H1 (cell line): ENCODE measurements around the gene NPBWR2. TPM values are rescaled to one million over a fixed set of nuclear protein-coding genes. Genes with fewer than 3 reads are reported as not detected.

Source experiments
- CTCF ChIA-PET: fragments of 300-600 bp; sonication (Branson Sonifier 250); formaldehyde crosslinking; loops from one replicate; lab custom pipeline; 2021; ENCODE audit not compliant: partially characterized antibody; lab: Charles Lee
- POLR2A ChIA-PET: fragments of 300-600 bp; sonication (Branson Sonifier 250); formaldehyde crosslinking; loops from one replicate; lab custom pipeline; 2021; ENCODE audit warnings: inconsistent platforms; ENCODE audit not compliant: partially characterized antibody; lab: Charles Lee
- DNase-seq, 2 experiments: peaks; one replicate each; pipeline versions ENCODE4 v3.0.0 to v3.0.0-alpha.2; 2010 to 2022; ENCODE audit warnings: low spot score in 2 of 2, low read depth in 1 of 2, mixed read lengths in 1 of 2
- FAIRE-seq: peaks from 2 replicates; lab custom pipeline; 2011; peaks lifted over from hg19 to GRCh38; lab: Jason Lieb, UNC
- H2AFZ ChIP-seq: 2 replicates; pipeline ENCODE4 v1.8.1; 2012; ENCODE audit warnings: low read length, inconsistent platforms
- H2AK5ac ChIP-seq: 2 replicates; pipeline ENCODE4 v1.6.1; 2013; ENCODE audit warnings: low read depth, low read length
- H2BK120ac ChIP-seq: replicated peaks from 2 replicates; pipeline ENCODE3; 2013; ENCODE audit warnings: low read depth, low read length, inconsistent platforms
- H2BK12ac ChIP-seq: 2 replicates; pipeline ENCODE4 v1.6.1; 2013; ENCODE audit warnings: low read depth, low read length
- H2BK15ac ChIP-seq: 2 replicates; pipeline ENCODE4 v1.6.1; 2013; ENCODE audit warnings: low read length
- H2BK20ac ChIP-seq: 2 replicates; pipeline ENCODE4 v1.6.1; 2013; ENCODE audit warnings: low read length
- H2BK5ac ChIP-seq: 2 replicates; pipeline ENCODE4 v1.6.1; 2013; ENCODE audit warnings: low read depth, low read length
- H3K14ac ChIP-seq: 2 replicates; pipeline ENCODE4 v1.6.1; 2013; ENCODE audit warnings: inconsistent platforms; ENCODE audit not compliant: insufficient read length
- H3K18ac ChIP-seq: 2 replicates; pipeline ENCODE4 v1.6.1; 2013; ENCODE audit warnings: low read length; ENCODE audit errors: extremely low read depth
- H3K23ac ChIP-seq: 2 replicates; pipeline ENCODE4 v1.6.1; 2013; ENCODE audit warnings: inconsistent platforms; ENCODE audit not compliant: insufficient read length
- H3K23me2 ChIP-seq: 2 replicates; pipeline ENCODE4 v1.6.1; 2013; ENCODE audit warnings: low read depth, low read length
- H3K27ac ChIP-seq: 2 replicates; pipeline ENCODE4 v1.6.1; 2011; ENCODE audit warnings: low read depth, low read length, inconsistent platforms
- H3K27me3 ChIP-seq, 4 experiments: replicated peaks in 1 of 4; 1 replicate in 1 of 4; 2 replicates in 3 of 4; pipeline versions ENCODE4 v1.6.1 to v1.8.1; 2011 to 2013; ENCODE audit warnings: low read length in 3 of 4, mild to moderate bottlenecking in 3 of 4, inconsistent platforms in 2 of 4, mixed read lengths in 2 of 4, moderate library complexity in 1 of 4; ENCODE audit not compliant: control insufficient read depth in 3 of 4, insufficient read depth in 3 of 4; ENCODE audit errors: extremely low read depth in 1 of 4
- H3K36me3 ChIP-seq, 4 experiments: 2 replicates each; pipeline versions ENCODE4 v1.6.1 to v1.8.1; 2011 to 2013; ENCODE audit warnings: mild to moderate bottlenecking in 4 of 4, low read length in 3 of 4, moderate library complexity in 2 of 4, control low read depth in 1 of 4, inconsistent platforms in 1 of 4; ENCODE audit not compliant: insufficient read depth in 4 of 4, control insufficient read depth in 2 of 4
- H3K4ac ChIP-seq: replicated peaks from 2 replicates; pipeline ENCODE3; 2013; ENCODE audit warnings: low read length, low read depth, mixed read lengths, inconsistent platforms; ENCODE audit not compliant: insufficient read length
- H3K4me1 ChIP-seq, 4 experiments: replicated peaks in 1 of 4; 1 replicate in 1 of 4; 2 replicates in 3 of 4; pipeline versions ENCODE4 v1.6.1 to v1.8.1; 2011 to 2013; ENCODE audit warnings: low read length in 3 of 4, inconsistent platforms in 2 of 4, mixed read lengths in 1 of 4; ENCODE audit not compliant: insufficient read depth in 4 of 4, control insufficient read depth in 3 of 4
- H3K4me2 ChIP-seq, 2 experiments: 2 replicates each; pipeline versions ENCODE4 v1.6.1 to v1.8.1; 2011 to 2013; ENCODE audit warnings: low read depth in 2 of 2, low read length in 2 of 2, control low read depth in 1 of 2, inconsistent platforms in 1 of 2, mild to moderate bottlenecking in 1 of 2; ENCODE audit not compliant: insufficient read depth in 1 of 2
- H3K4me3 ChIP-seq, 4 experiments: fragments of 200-600, 300-600 bp in 1 of 4; sonication (generic), shearing (Covaris generic), sonication (Bioruptor Twin) in 1 of 4; 2 replicates each; pipeline versions ENCODE4 v1.5.1 to v1.8.1; 2011 to 2016; ENCODE audit warnings: low read length in 4 of 4, low read depth in 3 of 4, control low read depth in 2 of 4, inconsistent platforms in 2 of 4, mild to moderate bottlenecking in 2 of 4, mixed read lengths in 1 of 4, moderate library complexity in 1 of 4; ENCODE audit not compliant: insufficient read depth in 2 of 4; ENCODE audit errors: extremely low read depth in 1 of 4
- H3K56ac ChIP-seq: replicated peaks from 2 replicates; pipeline ENCODE3; 2013; ENCODE audit warnings: low read depth, mild to moderate bottlenecking, mixed read lengths, low read length, inconsistent platforms; ENCODE audit not compliant: insufficient read length
- H3K79me1 ChIP-seq: 2 replicates; pipeline ENCODE4 v1.6.1; 2013; ENCODE audit warnings: low read depth, low read length, control low read depth
- H3K79me2 ChIP-seq, 2 experiments: 2 replicates each; pipeline versions ENCODE4 v1.6.1 to v1.8.1; 2012 to 2013; ENCODE audit warnings: low read length in 2 of 2, mild to moderate bottlenecking in 2 of 2, inconsistent platforms in 1 of 2; ENCODE audit not compliant: insufficient read depth in 2 of 2, control insufficient read depth in 1 of 2
- H3K9ac ChIP-seq, 4 experiments: replicated peaks in 1 of 4; 1 replicate in 1 of 4; 2 replicates in 3 of 4; pipeline versions ENCODE4 v1.6.1 to v1.8.1; 2011 to 2013; ENCODE audit warnings: low read depth in 3 of 4, low read length in 3 of 4, control low read depth in 2 of 4, mild to moderate bottlenecking in 2 of 4, moderate library complexity in 2 of 4, inconsistent platforms in 1 of 4; ENCODE audit errors: extremely low read depth in 1 of 4
- H3K9me3 ChIP-seq, 2 experiments: 2 replicates each; pipeline versions ENCODE4 v1.6.1 to v1.8.1; 2012 to 2013; ENCODE audit warnings: mild to moderate bottlenecking in 2 of 2, moderate library complexity in 2 of 2, control low read depth in 1 of 2, inconsistent platforms in 1 of 2, low read depth in 1 of 2, low read length in 1 of 2, mixed read lengths in 1 of 2; ENCODE audit not compliant: insufficient read depth in 2 of 2
- H4K20me1 ChIP-seq, 2 experiments: replicated peaks in 1 of 2; 2 replicates each; pipeline versions ENCODE3 to v1.8.1; 2011 to 2013; ENCODE audit warnings: inconsistent platforms in 2 of 2, low read length in 2 of 2, mild to moderate bottlenecking in 1 of 2; ENCODE audit not compliant: insufficient read depth in 2 of 2, control insufficient read depth in 1 of 2
- H4K5ac ChIP-seq: 2 replicates; pipeline ENCODE4 v1.6.1; 2013; ENCODE audit warnings: low read length, low read depth, mixed read lengths, inconsistent platforms; ENCODE audit not compliant: insufficient read length
- H4K8ac ChIP-seq: 2 replicates; pipeline ENCODE4 v1.8.0; 2013; ENCODE audit warnings: mild to moderate bottlenecking, moderate library complexity, low read length, inconsistent platforms; ENCODE audit not compliant: insufficient read depth; ENCODE audit errors: extremely low read depth
- H4K91ac ChIP-seq: replicated peaks from 2 replicates; pipeline ENCODE3; 2013; ENCODE audit warnings: low read length, mixed read lengths, inconsistent platforms; ENCODE audit not compliant: insufficient read length
- ASH2L ChIP-seq: fragments of 200-600, 300-600 bp; sonication (generic); IDR thresholded peaks from one replicate; pipeline ENCODE4 v1.7.1; 2017; ENCODE audit warnings: low read length
- BRCA1 ChIP-seq: IDR thresholded peaks from 2 replicates; pipeline ENCODE4 v1.6.1; 2012; ENCODE audit warnings: low read depth, low read length, improper control_type of control experiment
- CBX8 ChIP-seq: fragments of 300-800, 300-1000 bp; sonication (generic); IDR thresholded peaks from 2 replicates; pipeline ENCODE4 v1.7.1; 2016; ENCODE audit warnings: low read depth, low read length, borderline replicate concordance
- CREB1 ChIP-seq: IDR thresholded peaks from 2 replicates; pipeline ENCODE4 v1.6.1; 2012; ENCODE audit warnings: inconsistent platforms
- GTF2F1 ChIP-seq: IDR thresholded peaks from 2 replicates; pipeline ENCODE4 v1.6.1; 2012; ENCODE audit warnings: low read depth, low read length, improper control_type of control experiment, borderline replicate concordance
- KDM1A ChIP-seq: fragments of 200-600, 300-600 bp; sonication (generic); IDR thresholded peaks from 2 replicates; pipeline ENCODE4 v1.7.1; 2016; ENCODE audit warnings: mild to moderate bottlenecking, low read length, borderline replicate concordance
- KDM4A ChIP-seq: IDR thresholded peaks from one replicate; pipeline ENCODE4 v1.7.1; 2012; ENCODE audit warnings: low read depth, mild to moderate bottlenecking, moderate library complexity, low read length, inconsistent platforms; ENCODE audit not compliant: severe bottlenecking
- KDM5A ChIP-seq: fragments of 200-600 bp; IDR thresholded peaks from 2 replicates; pipeline ENCODE4 v1.7.1; 2012; ENCODE audit warnings: mild to moderate bottlenecking, low read length, inconsistent platforms, mixed read lengths
- POLR2AphosphoS5 ChIP-seq: IDR thresholded peaks from 2 replicates; pipeline ENCODE4 v1.6.1; 2011; ENCODE audit warnings: low read depth, low read length
- POU5F1 ChIP-seq: IDR thresholded peaks from 2 replicates; pipeline ENCODE4 v1.6.1; 2011; ENCODE audit warnings: low read depth, mild to moderate bottlenecking, low read length, moderate library complexity
- SIRT6 ChIP-seq: IDR thresholded peaks from one replicate; pipeline ENCODE4 v1.7.1; 2012; ENCODE audit warnings: low read length, inconsistent platforms
- TCF12 ChIP-seq: IDR thresholded peaks from 2 replicates; pipeline ENCODE4 v1.6.1; 2011; ENCODE audit warnings: low read depth, mild to moderate bottlenecking, low read length
- WGBS, 2 experiments: shearing (Covaris generic) in 1 of 2; methylation state at CpG; one replicate each; pipeline versions ENCODE4 v1.1.6 to v1.1.7; 2013 to 2015; ENCODE audit warnings: low lambda C conversion rate in 2 of 2, mixed read lengths in 2 of 2, inconsistent platforms in 1 of 2, low coverage in 1 of 2, missing lambda C conversion rate in 1 of 2; ENCODE audit not compliant: insufficient replicate concordance in 2 of 2, insufficient coverage in 1 of 2, insufficient read length in 1 of 2; ENCODE audit errors: extremely low coverage in 1 of 2, missing lambda C conversion rate in 1 of 2; 5-methylcytosine and 5-hydroxymethylcytosine counted together
- polyA plus RNA-seq, 7 experiments: library from polyadenylated mRNA; depleted of rRNA in 3 of 7; stranded (reverse) in 5 of 7; unstranded in 2 of 7; fragments of >200 nt in 5 of 7; fragments of 200-250 nt in 2 of 7; gene quantifications; 1 replicate in 5 of 7; 2 replicates in 1 of 7; 4 replicates in 1 of 7; pipeline versions ENCODE4 v1.2.1 to v1.2.3, GENCODE V29; 2011 to 2013; ENCODE audit warnings: missing spikeins in 2 of 7, mixed read lengths in 2 of 7
- total RNA-seq: library from RNA; stranded (reverse); fragmentation: NEBNext Ultra II Directional; extraction: Animal tissue kit (Norgen Biotek cat#: 25700); gene quantifications from 2 replicates; pipeline ENCODE4 v1.2.1, GENCODE V29; 2021

The NPBWR2 gene
- total and polyA plus RNA-seq, 2 of the 8 experiments (the other 6 are each of a cell fraction or from before 2014, with no cell fraction given), result not detected

DNA sequence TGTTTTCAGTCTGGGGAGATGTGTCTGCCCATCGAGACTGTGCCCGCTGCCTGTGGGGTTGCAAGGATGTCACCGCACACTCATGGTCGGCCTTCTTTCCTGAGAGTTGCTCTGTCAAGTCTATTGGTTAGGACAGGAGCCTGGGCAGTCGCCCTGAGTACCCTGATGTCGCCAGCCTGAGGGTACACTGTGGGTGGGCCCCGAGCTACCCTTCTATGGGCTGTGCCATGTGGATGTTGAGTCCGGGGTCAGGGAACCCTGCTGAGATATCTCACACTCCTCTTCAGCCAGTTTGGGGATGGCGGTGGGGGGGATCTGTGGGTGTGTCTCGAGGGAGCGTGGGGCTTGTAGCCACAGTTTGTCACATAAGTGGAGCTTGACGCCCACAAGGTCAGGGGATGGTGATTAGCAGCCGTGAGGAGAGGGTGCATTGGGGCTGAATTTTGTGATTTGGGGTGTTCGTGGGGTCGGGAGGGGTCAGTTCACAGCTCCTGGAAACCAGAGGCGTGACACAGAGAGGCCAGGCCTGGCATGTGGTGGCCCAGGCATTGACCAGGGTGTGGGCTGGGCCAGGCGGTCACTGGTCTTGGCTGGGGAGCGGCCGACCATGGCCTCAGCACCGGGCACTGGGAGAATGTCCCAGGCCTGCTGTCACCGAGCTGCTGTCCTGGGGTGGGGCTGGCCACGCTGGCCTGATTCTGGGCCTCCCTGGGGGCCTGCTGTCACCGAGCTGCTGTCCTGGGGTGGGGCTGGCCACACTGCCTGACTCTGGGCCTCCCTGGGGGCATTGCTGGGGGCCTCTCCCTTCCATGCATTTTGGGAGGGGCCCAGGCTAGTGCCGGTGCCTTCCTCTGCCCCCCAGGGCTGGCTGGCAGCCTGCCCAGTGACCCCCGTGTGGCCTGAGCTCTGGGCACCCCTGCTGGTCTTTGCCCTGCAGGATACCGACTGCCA is 1.6 kb upstream of the NPBWR2 start:
- no peak overlapping the region for H2AK5ac ChIP-seq
- no peak overlapping the region for H2BK120ac ChIP-seq
- DNase-seq (no peak), FAIRE-seq (no peak)
- H4K20me1 ChIP-seq, result peaks cover 3 to 4% of the 10 kb centered on the region in 2 experiments
- WGBS, 2 experiments, result 84% methylated on average over 26 of the region's 26 CpGs; no CpG with 5 or more reads in 1 of the 2 experiments
- peaks cover 0 to 2% (median under 1%) of the 10 kb centered on the region in 4 experiments; a peak in 2 of 7 replicates for H3K4me1 ChIP-seq
- H3K79me1 ChIP-seq, result no peaks in the 10 kb centered on the region; the same call in 1 of the 2 replicates
- TF ChIP-seq BRCA1 (no peak), KDM4A (no peak), ASH2L (no peak), KDM5A (no peak), TCF12 (no peak), CREB1 (no peak), POLR2AphosphoS5 (no peak), KDM1A (no peak), CBX8 (no peak), POU5F1 (no peak), SIRT6 (no peak), GTF2F1 (no peak)
- no peaks in the 10 kb centered on the region for H3K23me2 ChIP-seq
- H2BK5ac ChIP-seq, result no peak overlapping the region
- no peak overlapping the region; the same call in 1 of the 2 replicates for H4K8ac ChIP-seq
- H3K9ac ChIP-seq, result no peak overlapping the region; a peak in 2 of 7 replicates
- no peak overlapping the region for H2BK15ac ChIP-seq
- H3K23ac ChIP-seq, result no peak overlapping the region
- H3K14ac ChIP-seq, result no peak overlapping the region
- H2AFZ ChIP-seq, result no peak overlapping the region
- H2BK20ac ChIP-seq, result no peak overlapping the region
- H3K4me3 ChIP-seq, result no peak overlapping the region
- CTCF ChIA-PET, result interaction anchor here (0.8 to 6.4 kb wide), 5 partner anchors 8 to 35 kb away, joined by 3 to 59 read pairs (median 6); partner anchors contain the start of gene LKAAEAR1
- H4K91ac ChIP-seq, result no peak overlapping the region
- H3K27ac ChIP-seq, result no peak overlapping the region
- H3K18ac ChIP-seq, result no peak overlapping the region
- no peaks in the 10 kb centered on the region for H3K9me3 ChIP-seq
- H4K5ac ChIP-seq, result no peak overlapping the region
- H3K79me2 ChIP-seq, result no peaks in the 10 kb centered on the region
- H3K27me3 ChIP-seq, result no peaks in the 10 kb centered on the region
- H2BK12ac ChIP-seq, result no peak overlapping the region
- H3K4ac ChIP-seq, result no peak overlapping the region
- no peaks in the 10 kb centered on the region for H3K36me3 ChIP-seq
- no peak overlapping the region for H3K4me2 ChIP-seq
- H3K56ac ChIP-seq, result no peak overlapping the region
- POLR2A ChIA-PET, result interaction anchor here (0.6 kb wide), 1 partner anchor 75 kb away, joined by 3 read pairs; no protein-coding TSS in a partner anchor
